ENCODE data around the gene XIRP2. TPM values are rescaled to one million over a fixed set of nuclear protein-coding genes. Genes with fewer than 3 reads are reported as not detected.

The XIRP2 gene
- total and polyA plus RNA-seq, 2 of the 8 experiments (the other 6 are each of a cell fraction or from before 2014, with no cell fraction given), result 0.11 TPM; not detected in 1

- no peak for TF ChIP-seq BRCA1 (IDR thresholded peaks at IDR 0.05; ENCODE audit: low read depth, low read length)
- TF ChIP-seq SP2 (IDR thresholded peaks at IDR 0.05; ENCODE audit: low read length), result no peak
Observed at GRCh38 chr2:166916987-166917386, 28.7 kb downstream of the XIRP2 start (continued).

Measured in H1 (cell line).